SJCRH30 (cell line): ENCODE measurements around the gene PPP1R3G. TPM values are rescaled to one million over a fixed set of nuclear protein-coding genes. Genes with fewer than 3 reads are reported as not detected.
A peak's percentile ranks its signal among the peaks of the same experiment; 100 is the strongest.

Experiments
- DNase-seq, 2 experiments: peaks; one replicate each; pipeline ENCODE4 v3.0.0-alpha.2; 2015 to 2020
- H3K27ac ChIP-seq: fragments of 250-450 bp; sonication (Bioruptor Pico); 2 replicates; pipeline ENCODE4 v1.5.1; 2020; ENCODE audit warnings: mild to moderate bottlenecking, moderate library complexity
- H3K27me3 ChIP-seq: fragments of 250-450 bp; sonication (Bioruptor Pico); 2 replicates; pipeline ENCODE4 v1.5.1; 2020; ENCODE audit warnings: mild to moderate bottlenecking, moderate library complexity
- H3K36me3 ChIP-seq: fragments of 250-450 bp; sonication (Bioruptor Pico); 2 replicates; pipeline ENCODE4 v1.5.1; 2020; ENCODE audit warnings: mild to moderate bottlenecking, moderate library complexity
- H3K4me1 ChIP-seq: fragments of 250-450 bp; sonication (Bioruptor Pico); 2 replicates; pipeline ENCODE4 v1.5.1; 2020; ENCODE audit warnings: mild to moderate bottlenecking, moderate library complexity
- H3K4me3 ChIP-seq: fragments of 250-450 bp; sonication (Bioruptor Pico); 2 replicates; pipeline ENCODE4 v1.5.1; 2020; ENCODE audit warnings: mild to moderate bottlenecking, moderate library complexity
- H3K9me3 ChIP-seq: fragments of 250-450 bp; sonication (Bioruptor Pico); replicated peaks from 2 replicates; pipeline ENCODE4 v1.5.1; 2020; ENCODE audit warnings: mild to moderate bottlenecking, moderate library complexity
- total RNA-seq: library from RNA; depleted of rRNA; stranded (reverse); fragments of >200 nt; shearing (Covaris generic); gene quantifications from 2 replicates; pipeline ENCODE4 v1.2.3, GENCODE V29; 2014

The PPP1R3G gene
- total RNA-seq, 1 experiment from 2014 or later: 0.71 TPM

GRCh38 chr6:5094327-5094726, 9.2 kb downstream of the PPP1R3G start:
- Histone ChIP-seq H3K27ac (no peak overlapping the region), H3K4me1 (peaks cover 4% of the 10 kb centered on the region; the same call in 1 of the 2 replicates), H3K27me3 (no peaks in the 10 kb centered on the region), H3K4me3 (no peak overlapping the region), H3K36me3 (no peaks in the 10 kb centered on the region), H3K9me3 (no peaks in the 10 kb centered on the region)
- DNase-seq: peak; percentile 8 to 51

GRCh38 chr6:5095236-5095635, 10.1 kb downstream of the PPP1R3G start:
- no peak overlapping the region for H3K27ac ChIP-seq
- H3K4me3 ChIP-seq: no peak overlapping the region
- DNase-seq: no peak
- no peaks in the 10 kb centered on the region for H3K36me3 ChIP-seq
- no peaks in the 10 kb centered on the region for H3K9me3 ChIP-seq
- H3K4me1 ChIP-seq: peaks cover 4% of the 10 kb centered on the region; the same call in 1 of the 2 replicates
- no peaks in the 10 kb centered on the region for H3K27me3 ChIP-seq

- Histone ChIP-seq H3K4me1 (peaks cover 4% of the 10 kb centered on the region; the same call in 1 of the 2 replicates), H3K27me3 (no peaks in the 10 kb centered on the region), H3K36me3 (no peaks in the 10 kb centered on the region), H3K27ac (no peak overlapping the region), H3K4me3 (no peak overlapping the region), H3K9me3 (no peaks in the 10 kb centered on the region)
- no peak for DNase-seq
These were observed 11.3 kb downstream of the PPP1R3G start for GRCh38 chr6:5096482-5096881.

GRCh38 chr6:5098501-5099270, 13.5 kb downstream of the PPP1R3G start:
- DNase-seq: no peak
- Histone ChIP-seq H3K27ac (no peak overlapping the region), H3K9me3 (no peaks in the 10 kb centered on the region), H3K4me3 (no peak overlapping the region), H3K36me3 (no peaks in the 10 kb centered on the region), H3K27me3 (no peaks in the 10 kb centered on the region), H3K4me1 (peaks cover 4% of the 10 kb centered on the region; the same call in 1 of the 2 replicates)

GRCh38 chr6:5099537-5099936, 14.4 kb downstream of the PPP1R3G start:
- H3K4me1 ChIP-seq: peaks cover 3% of the 10 kb centered on the region; the same call in 1 of the 2 replicates
- H3K27me3 ChIP-seq: no peaks in the 10 kb centered on the region
- no peaks in the 10 kb centered on the region for H3K9me3 ChIP-seq
- no peak overlapping the region for H3K27ac ChIP-seq
- DNase-seq: no peak
- no peak overlapping the region for H3K4me3 ChIP-seq
- no peaks in the 10 kb centered on the region for H3K36me3 ChIP-seq

GRCh38 chr6:5100806-5101205, 15.7 kb downstream of the PPP1R3G start:
- H3K36me3 ChIP-seq: no peaks in the 10 kb centered on the region
- no peaks in the 10 kb centered on the region for H3K9me3 ChIP-seq
- H3K27ac ChIP-seq: no peak overlapping the region
- H3K27me3 ChIP-seq: no peaks in the 10 kb centered on the region
- DNase-seq: no peak
- H3K4me1 ChIP-seq: no peaks in the 10 kb centered on the region
- no peak overlapping the region for H3K4me3 ChIP-seq

GRCh38 chr6:5102267-5102970, 17.3 kb downstream of the PPP1R3G start:
- H3K9me3 ChIP-seq: no peaks in the 10 kb centered on the region
- no peak for DNase-seq
- H3K27ac ChIP-seq: no peak overlapping the region
- no peak overlapping the region for H3K4me3 ChIP-seq
- no peaks in the 10 kb centered on the region for H3K4me1 ChIP-seq
- H3K36me3 ChIP-seq: no peaks in the 10 kb centered on the region
- H3K27me3 ChIP-seq: no peaks in the 10 kb centered on the region

GRCh38 chr6:5103250-5103649, 18.1 kb downstream of the PPP1R3G start:
- H3K27ac ChIP-seq: no peak overlapping the region
- no peaks in the 10 kb centered on the region for H3K36me3 ChIP-seq
- no peak for DNase-seq
- no peaks in the 10 kb centered on the region for H3K9me3 ChIP-seq
- no peaks in the 10 kb centered on the region for H3K4me1 ChIP-seq
- no peaks in the 10 kb centered on the region for H3K27me3 ChIP-seq
- no peak overlapping the region for H3K4me3 ChIP-seq

GRCh38 chr6:5104667-5105066, 19.5 kb downstream of the PPP1R3G start:
- no peaks in the 10 kb centered on the region for H3K9me3 ChIP-seq
- no peak overlapping the region for H3K27ac ChIP-seq
- no peaks in the 10 kb centered on the region for H3K27me3 ChIP-seq
- no peaks in the 10 kb centered on the region for H3K36me3 ChIP-seq
- no peaks in the 10 kb centered on the region for H3K4me1 ChIP-seq
- no peak for DNase-seq
- H3K4me3 ChIP-seq: no peak overlapping the region

GRCh38 chr6:5105146-5105545, 20.0 kb downstream of the PPP1R3G start:
- H3K36me3 ChIP-seq: no peaks in the 10 kb centered on the region
- H3K4me3 ChIP-seq: no peak overlapping the region
- no peak overlapping the region for H3K27ac ChIP-seq
- no peaks in the 10 kb centered on the region for H3K9me3 ChIP-seq
- DNase-seq: no peak
- no peaks in the 10 kb centered on the region for H3K4me1 ChIP-seq
- H3K27me3 ChIP-seq: no peaks in the 10 kb centered on the region

- H3K4me3 ChIP-seq: no peak overlapping the region
- H3K9me3 ChIP-seq: no peaks in the 10 kb centered on the region
- no peak overlapping the region for H3K27ac ChIP-seq
- H3K36me3 ChIP-seq: 0 out of 2 replicates have a peak, but pooled peaks cover 3% of the 10 kb centered on the region
- DNase-seq: no peak
- H3K4me1 ChIP-seq: peaks cover 8% of the 10 kb centered on the region; the same call in 1 of the 2 replicates
- no peaks in the 10 kb centered on the region for H3K27me3 ChIP-seq
These were observed 22.2 kb downstream of the PPP1R3G start for GRCh38 chr6:5107341-5107740.

- no peak for DNase-seq
- Histone ChIP-seq H3K4me1 (peaks cover 8% of the 10 kb centered on the region; the same call in 1 of the 2 replicates), H3K4me3 (no peak overlapping the region)
These were observed 22.9 kb downstream of the PPP1R3G start for GRCh38 chr6:5108068-5108467.

GRCh38 chr6:5108536-5109150, 23.5 kb downstream of the PPP1R3G start:
- Histone ChIP-seq H3K4me1 (peaks cover 8% of the 10 kb centered on the region; the same call in 1 of the 2 replicates), H3K27ac (no peak overlapping the region), H3K9me3 (no peaks in the 10 kb centered on the region), H3K36me3 (0 out of 2 replicates have a peak, but pooled peaks cover 3% of the 10 kb centered on the region), H3K27me3 (no peaks in the 10 kb centered on the region), H3K4me3 (no peak overlapping the region)
- DNase-seq: no peak

More at GRCh38 chr6:5108068-5108467, 22.9 kb downstream of the PPP1R3G start:
- no peak overlapping the region for H3K27ac ChIP-seq
- H3K27me3 ChIP-seq: no peaks in the 10 kb centered on the region
- H3K9me3 ChIP-seq: no peaks in the 10 kb centered on the region
- 0 out of 2 replicates have a peak, but pooled peaks cover 3% of the 10 kb centered on the region for H3K36me3 ChIP-seq

GRCh38 chr6:5109436-5109835, 24.3 kb downstream of the PPP1R3G start:
- H3K4me1 ChIP-seq: peaks cover 8% of the 10 kb centered on the region; the same call in 1 of the 2 replicates
- no peaks in the 10 kb centered on the region for H3K27me3 ChIP-seq
- H3K36me3 ChIP-seq: 0 out of 2 replicates have a peak, but pooled peaks cover 3% of the 10 kb centered on the region
- DNase-seq: no peak
- H3K9me3 ChIP-seq: no peaks in the 10 kb centered on the region
- no peak overlapping the region for H3K27ac ChIP-seq
- H3K4me3 ChIP-seq: no peak overlapping the region

- Histone ChIP-seq H3K27me3 (no peaks in the 10 kb centered on the region), H3K4me1 (peaks cover 8% of the 10 kb centered on the region; the same call in 1 of the 2 replicates), H3K27ac (no peak overlapping the region), H3K36me3 (0 out of 2 replicates have a peak, but pooled peaks cover 3% of the 10 kb centered on the region), H3K4me3 (no peak overlapping the region), H3K9me3 (no peaks in the 10 kb centered on the region)
- no peak for DNase-seq
These were observed 25.1 kb downstream of the PPP1R3G start for GRCh38 chr6:5110246-5110645.
